GM08714 (cell line): ENCODE measurements around the gene CCDC89.

Experiments used
- H3K4me3 ChIP-seq: fragments of 200-500 bp; sonication (Bioruptor generic); 2 replicates; pipeline ENCODE4 v1.5.1; 2014; ENCODE audit warnings: mild to moderate bottlenecking, low read length, inconsistent platforms
- ZNF274 ChIP-seq: IDR thresholded peaks from 2 replicates; pipeline ENCODE4 v1.6.1; 2012; ENCODE audit warnings: mild to moderate bottlenecking, low read depth, low read length

Gene CCDC89

GRCh38 chr11:85685820-85686459 is at the start of gene CCDC89:
Gene CCDC89 (minus strand): TSS chr11:85686195. CDS start chr11:85686130, 65 bp downstream.
- no peak within 1 kb of the TSS for H3K4me3 ChIP-seq
- no peak for TF ChIP-seq ZNF274

- no peak overlapping the region for H3K4me3 ChIP-seq
- TF ChIP-seq ZNF274: no peak
These were observed 47.0 kb upstream of the CCDC89 start for GRCh38 chr11:85732965-85733364.

GRCh38 chr11:85726381-85726780 is 40.4 kb upstream of the CCDC89 start:
- no peak overlapping the region for H3K4me3 ChIP-seq
- TF ChIP-seq ZNF274: no peak

- no peak for TF ChIP-seq ZNF274
- no peak overlapping the region for H3K4me3 ChIP-seq
These were observed 39.7 kb upstream of the CCDC89 start for GRCh38 chr11:85725510-85726258.

- TF ChIP-seq ZNF274: no peak
- no peak overlapping the region for H3K4me3 ChIP-seq
These were observed 38.9 kb upstream of the CCDC89 start for GRCh38 chr11:85724748-85725465.

- H3K4me3 ChIP-seq: no peak overlapping the region
- TF ChIP-seq ZNF274: no peak
These were observed 37.1 kb upstream of the CCDC89 start for GRCh38 chr11:85723088-85723487.

- no peak overlapping the region for H3K4me3 ChIP-seq
- no peak for TF ChIP-seq ZNF274
These were observed 35.2 kb upstream of the CCDC89 start for GRCh38 chr11:85721191-85721590.

- no peak for TF ChIP-seq ZNF274
- H3K4me3 ChIP-seq: no peak overlapping the region
These were observed 33.2 kb upstream of the CCDC89 start for GRCh38 chr11:85718991-85719807.

- TF ChIP-seq ZNF274: no peak
- no peak overlapping the region for H3K4me3 ChIP-seq
These were observed 32.3 kb upstream of the CCDC89 start for GRCh38 chr11:85718126-85718943.

GRCh38 chr11:85717429-85717828 is 31.4 kb upstream of the CCDC89 start:
- no peak overlapping the region for H3K4me3 ChIP-seq
- no peak for TF ChIP-seq ZNF274

- no peak overlapping the region for H3K4me3 ChIP-seq
- no peak for TF ChIP-seq ZNF274
These were observed 27.0 kb upstream of the CCDC89 start for GRCh38 chr11:85712953-85713352.

- no peak for TF ChIP-seq ZNF274
- H3K4me3 ChIP-seq: no peak overlapping the region
These were observed 24.9 kb upstream of the CCDC89 start for GRCh38 chr11:85710917-85711316.
